ENCODE data around the gene ADGRD2.

The ADGRD2 gene

GRCh38 chr9:124457887-124458431, 7.7 kb downstream of the ADGRD2 start:
- DNase-seq: no peak

GRCh38 chr9:124458441-124458840, 8.2 kb downstream of the ADGRD2 start:
- no peak for DNase-seq

- no peak for DNase-seq
Measured at GRCh38 chr9:124462739-124463138, 12.5 kb downstream of the ADGRD2 start.

- no peak for DNase-seq
Measured at GRCh38 chr9:124465736-124466135, 15.5 kb downstream of the ADGRD2 start.

GRCh38 chr9:124467410-124468060, 17.3 kb downstream of the ADGRD2 start:
- no peak for DNase-seq

GRCh38 chr9:124468061-124468740, 17.9 kb downstream of the ADGRD2 start:
- DNase-seq: no peak

- DNase-seq: no peak
Measured at GRCh38 chr9:124469011-124469832, 19.0 kb downstream of the ADGRD2 start.

- DNase-seq: no peak
Measured at GRCh38 chr9:124470306-124470705, 20.1 kb downstream of the ADGRD2 start.

GRCh38 chr9:124470726-124471125, 20.5 kb downstream of the ADGRD2 start:
- no peak for DNase-seq

- DNase-seq: no peak
Measured at GRCh38 chr9:124471761-124472160, 21.5 kb downstream of the ADGRD2 start.

- DNase-seq: no peak
Measured at GRCh38 chr9:124472770-124473169, 22.5 kb downstream of the ADGRD2 start.

GRCh38 chr9:124473310-124473709, 23.1 kb downstream of the ADGRD2 start:
- no peak for DNase-seq

GRCh38 chr9:124474151-124474550, 23.9 kb downstream of the ADGRD2 start:
- no peak for DNase-seq

- DNase-seq: no peak
Measured at GRCh38 chr9:124475158-124475867, 25.1 kb downstream of the ADGRD2 start.

- no peak for DNase-seq
Measured at GRCh38 chr9:124475868-124476690, 25.8 kb downstream of the ADGRD2 start.

- no peak for DNase-seq
Measured at GRCh38 chr9:124477211-124477647, 27.0 kb downstream of the ADGRD2 start.

- DNase-seq: no peak
Measured at GRCh38 chr9:124477648-124478285, 27.5 kb downstream of the ADGRD2 start.

- no peak for DNase-seq
Measured at GRCh38 chr9:124478354-124478753, 28.1 kb downstream of the ADGRD2 start.

- no peak for DNase-seq
Measured at GRCh38 chr9:124479371-124479770, 29.1 kb downstream of the ADGRD2 start.

GRCh38 chr9:124479947-124480620, 29.8 kb downstream of the ADGRD2 start:
- DNase-seq: no peak

GRCh38 chr9:124480621-124480981, 30.4 kb downstream of the ADGRD2 start:
- no peak for DNase-seq
